ENCODE results near the gene CHST14.

The CHST14 gene

GRCh38 chr15:40498418-40498817 lies 27.6 kb downstream of the CHST14 start:
- no peak for DNase-seq

- no peak for DNase-seq
Measured at GRCh38 chr15:40498891-40499290, 28.1 kb downstream of the CHST14 start.

GRCh38 chr15:40499931-40500330 lies 29.1 kb downstream of the CHST14 start:
- DNase-seq = no peak

- DNase-seq = no peak
Measured at GRCh38 chr15:40500568-40501330, 30.0 kb downstream of the CHST14 start.

- no peak for DNase-seq
Measured at GRCh38 chr15:40501487-40501886, 30.7 kb downstream of the CHST14 start.

DNA sequence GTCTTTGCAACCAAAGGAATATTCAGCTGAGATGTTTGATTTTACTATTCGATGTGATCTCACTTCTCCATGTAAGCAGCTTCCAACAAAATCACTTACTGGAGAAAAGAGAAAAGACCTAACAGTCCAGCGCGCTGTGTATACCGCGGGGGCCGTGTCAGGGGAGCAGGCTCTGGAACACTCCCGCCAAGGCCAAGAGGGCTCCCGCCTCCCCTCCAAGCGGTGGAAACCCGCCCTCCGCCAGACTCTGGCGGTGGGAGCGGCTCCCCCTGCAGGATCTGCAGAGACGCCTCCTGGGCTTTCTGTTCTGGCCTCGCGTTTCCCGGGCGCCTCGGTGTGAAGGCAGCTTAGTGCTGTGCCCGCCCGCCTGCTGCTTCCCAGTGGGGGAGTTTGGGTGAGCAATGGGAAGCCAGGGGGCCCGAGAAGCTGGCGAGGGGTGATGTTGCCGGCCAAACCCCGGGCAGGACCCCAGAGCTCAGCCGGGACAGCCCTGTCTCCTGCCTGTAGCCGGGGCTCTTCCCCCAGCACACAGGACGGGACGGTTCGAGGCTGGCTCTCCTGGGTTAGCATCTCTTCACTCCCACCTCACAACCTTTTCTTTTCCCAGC lies 36.3 kb downstream of the CHST14 start:
- peak; percentile 60 for DNase-seq

DNA sequence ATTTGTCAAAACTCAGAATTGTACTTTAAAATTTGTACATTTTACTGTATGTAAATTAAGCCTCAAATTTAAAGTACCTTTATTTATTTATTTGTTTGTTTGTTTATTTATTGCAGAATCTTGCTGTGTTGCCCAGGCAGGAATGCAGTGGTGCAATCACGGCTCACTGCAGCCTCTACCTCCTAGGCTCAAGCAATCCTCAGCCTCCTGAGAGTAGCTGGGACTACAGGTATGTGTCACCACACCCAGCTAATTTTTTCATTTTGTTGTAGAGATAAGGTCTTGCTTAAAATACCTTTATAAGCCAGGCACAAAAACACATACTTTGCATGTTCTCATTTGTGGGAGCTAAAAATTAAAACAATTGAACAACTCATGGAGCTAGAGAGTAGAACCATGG lies 37.4 kb downstream of the CHST14 start:
- DNase-seq = no peak

- DNase-seq = no peak
Measured at GRCh38 chr15:40510201-40510600, 39.4 kb downstream of the CHST14 start.

DNA sequence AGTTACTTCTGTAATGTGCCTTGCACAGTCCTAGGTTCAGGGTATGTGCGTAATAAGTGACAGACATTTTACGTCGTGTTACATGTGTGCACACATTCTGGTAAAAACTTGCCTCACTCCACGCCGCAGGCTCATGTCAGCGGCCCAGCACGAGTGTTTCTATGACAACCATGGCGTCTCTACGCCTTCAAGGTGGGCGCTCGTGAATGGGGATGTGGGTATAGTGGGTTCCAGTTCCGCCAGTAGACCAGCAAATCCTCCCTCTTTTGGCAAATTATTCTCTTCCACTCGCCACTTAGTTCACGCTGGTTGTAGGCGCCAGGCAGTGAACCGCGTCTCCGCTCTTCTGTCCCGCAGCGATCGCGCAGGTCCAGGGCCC lies 40.3 kb downstream of the CHST14 start:
- peak; percentile 41 for DNase-seq

GRCh38 chr15:40511472-40512133 lies 40.8 kb downstream of the CHST14 start:
- peak; percentile 8 for DNase-seq

DNA sequence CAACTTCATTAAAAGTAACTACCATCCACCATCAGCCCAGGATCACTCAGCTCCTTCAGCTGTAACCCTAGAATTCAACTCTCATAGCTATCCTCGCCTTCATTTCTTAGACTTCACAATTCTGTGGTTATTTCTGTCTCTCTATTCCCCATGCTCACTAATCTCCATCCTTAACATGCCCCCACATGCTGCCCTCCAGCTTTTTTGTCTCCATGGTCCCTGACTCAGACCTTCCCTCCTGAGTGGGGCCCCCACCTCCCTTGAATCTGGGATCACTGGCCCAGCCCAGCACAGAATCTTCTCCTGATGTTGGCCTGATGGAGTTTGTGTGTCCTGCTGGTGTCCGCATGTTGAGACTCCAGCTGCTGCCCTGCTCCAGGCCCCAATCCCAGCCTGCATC lies 41.7 kb downstream of the CHST14 start:
- DNase-seq = no peak

GRCh38 chr15:40513609-40514008 lies 42.8 kb downstream of the CHST14 start:
- DNase-seq = no peak

DNA sequence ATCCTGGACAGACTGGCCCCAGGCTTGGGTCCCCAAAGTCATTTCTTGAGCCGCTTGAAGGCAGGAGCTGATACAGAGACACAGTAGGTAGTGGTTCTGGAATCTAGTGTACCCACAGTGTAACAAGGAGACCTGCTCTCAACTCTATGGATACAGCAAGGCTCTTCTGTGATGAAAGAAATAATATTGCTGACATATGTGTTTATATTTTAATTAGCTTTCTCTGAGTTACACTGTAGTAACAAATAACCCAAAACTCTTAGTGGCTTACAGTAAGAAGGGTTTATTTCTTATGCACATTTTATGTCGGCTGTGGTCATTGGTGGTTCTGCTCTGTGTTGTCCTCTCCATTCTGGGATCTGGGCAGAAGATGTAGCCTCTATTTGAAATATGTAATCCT lies 45.5 kb downstream of the CHST14 start:
- DNase-seq = no peak
